Mucosa of stomach (tissue), 1 donor: ENCODE data around the gene DESI1.
"Not testable (repeated sequence)": the region's sequence is repeated elsewhere in the genome, so short reads cannot be mapped to it uniquely, and the experiment has no call there.

Source experiments
- H3K27me3 ChIP-seq: one replicate; pipeline ENCODE4 v1.7.0; 2013; ENCODE audit warnings: mild to moderate bottlenecking, low read length; ENCODE audit not compliant: control insufficient read depth, insufficient read depth
- H3K36me3 ChIP-seq: one replicate; pipeline ENCODE4 v1.7.0; 2013; ENCODE audit warnings: low read length; ENCODE audit not compliant: control insufficient read depth, insufficient read depth
- H3K4me1 ChIP-seq: one replicate; pipeline ENCODE4 v1.7.0; 2013; ENCODE audit warnings: mild to moderate bottlenecking, low read length; ENCODE audit not compliant: control insufficient read depth, insufficient read depth
- H3K4me3 ChIP-seq: one replicate; pipeline ENCODE4 v1.7.0; 2013; ENCODE audit warnings: low read length
- H3K9ac ChIP-seq: one replicate; pipeline ENCODE4 v1.7.0; 2013; ENCODE audit warnings: mild to moderate bottlenecking, low read length, moderate library complexity
- H3K9me3 ChIP-seq: one replicate; pipeline ENCODE4 v1.7.0; 2013; ENCODE audit warnings: mild to moderate bottlenecking, low read length, moderate library complexity; ENCODE audit not compliant: control insufficient read depth
- donor health status: Pancreatic carcinoma.

Gene DESI1

GRCh38 chr22:41620589-41621098 lies at the start of gene DESI1:
Gene DESI1 (minus strand): TSS chr22:41621043. CDS start chr22:41620839, 204 bp downstream.
- Histone ChIP-seq H3K9ac (peak within 1 kb of the TSS; percentile 94), H3K9me3 (no peaks in the 10 kb centered on the region), H3K4me1 (peaks cover 26% of the 10 kb centered on the region), H3K27me3 (no peaks in the 10 kb centered on the region), H3K4me3 (peak within 1 kb of the TSS; percentile 95), H3K36me3 (no peaks in the 10 kb centered on the region)

- no peaks in the 10 kb centered on the region for H3K9me3 ChIP-seq
- peaks cover 26% of the 10 kb centered on the region for H3K4me1 ChIP-seq
- no peak overlapping the region for H3K9ac ChIP-seq
- H3K4me3 ChIP-seq: no peak overlapping the region
- H3K36me3 ChIP-seq: no peaks in the 10 kb centered on the region
- no peaks in the 10 kb centered on the region for H3K27me3 ChIP-seq
These were observed 48.4 kb upstream of the DESI1 start for GRCh38 chr22:41668971-41669911.

- Histone ChIP-seq H3K4me1 (peaks cover 8% of the 10 kb centered on the region), H3K9me3 (no peaks in the 10 kb centered on the region), H3K27me3 (no peaks in the 10 kb centered on the region), H3K4me3 (no peak overlapping the region), H3K9ac (no peak overlapping the region), H3K36me3 (peaks cover 19% of the 10 kb centered on the region)
These were observed 44.1 kb upstream of the DESI1 start for GRCh38 chr22:41664951-41665350.

- Histone ChIP-seq H3K9me3 (no peaks in the 10 kb centered on the region), H3K4me1 (peaks cover 8% of the 10 kb centered on the region), H3K27me3 (no peaks in the 10 kb centered on the region), H3K9ac (no peak overlapping the region), H3K4me3 (no peak overlapping the region), H3K36me3 (peaks cover 19% of the 10 kb centered on the region)
These were observed 43.6 kb upstream of the DESI1 start for GRCh38 chr22:41664490-41664889.

GRCh38 chr22:41663594-41663993 lies 42.8 kb upstream of the DESI1 start:
- H3K4me3 ChIP-seq, H3K27me3 ChIP-seq, H3K4me1 ChIP-seq, H3K9me3 ChIP-seq, H3K9ac ChIP-seq: not testable (repeated sequence)
- H3K36me3 ChIP-seq: peaks cover 19% of the 10 kb centered on the region

GRCh38 chr22:41661713-41662112 lies 40.9 kb upstream of the DESI1 start:
- no peaks in the 10 kb centered on the region for H3K9me3 ChIP-seq
- H3K27me3 ChIP-seq: no peaks in the 10 kb centered on the region
- H3K9ac ChIP-seq: no peak overlapping the region
- no peak overlapping the region for H3K4me3 ChIP-seq
- H3K36me3 ChIP-seq: peaks cover 19% of the 10 kb centered on the region
- H3K4me1 ChIP-seq: no peaks in the 10 kb centered on the region

GRCh38 chr22:41661088-41661487 lies 40.2 kb upstream of the DESI1 start:
- Histone ChIP-seq H3K27me3 (no peaks in the 10 kb centered on the region), H3K9me3 (no peaks in the 10 kb centered on the region), H3K9ac (no peak overlapping the region), H3K4me3 (no peak overlapping the region), H3K4me1 (no peaks in the 10 kb centered on the region), H3K36me3 (peaks cover 19% of the 10 kb centered on the region)

- Histone ChIP-seq H3K9me3 (no peaks in the 10 kb centered on the region), H3K4me1 (no peaks in the 10 kb centered on the region), H3K36me3 (peaks cover 19% of the 10 kb centered on the region)
These were observed 39.6 kb upstream of the DESI1 start for GRCh38 chr22:41660416-41660815.

GRCh38 chr22:41659941-41660340 lies 39.1 kb upstream of the DESI1 start:
- Histone ChIP-seq H3K4me1 (no peaks in the 10 kb centered on the region), H3K9me3 (no peaks in the 10 kb centered on the region), H3K36me3 (peaks cover 20% of the 10 kb centered on the region), H3K9ac (no peak overlapping the region), H3K27me3 (no peaks in the 10 kb centered on the region), H3K4me3 (no peak overlapping the region)

More at GRCh38 chr22:41660416-41660815, 39.6 kb upstream of the DESI1 start:
- no peak overlapping the region for H3K4me3 ChIP-seq
- H3K9ac ChIP-seq: no peak overlapping the region
- H3K27me3 ChIP-seq: no peaks in the 10 kb centered on the region

GRCh38 chr22:41658869-41659268 lies 38.0 kb upstream of the DESI1 start:
- Histone ChIP-seq H3K36me3 (peaks cover 23% of the 10 kb centered on the region), H3K4me1 (no peaks in the 10 kb centered on the region), H3K9me3 (no peaks in the 10 kb centered on the region), H3K27me3 (no peaks in the 10 kb centered on the region), H3K9ac (no peak overlapping the region), H3K4me3 (no peak overlapping the region)

- Histone ChIP-seq H3K4me3 (no peak overlapping the region), H3K4me1 (no peaks in the 10 kb centered on the region), H3K9ac (no peak overlapping the region), H3K27me3 (no peaks in the 10 kb centered on the region), H3K36me3 (peaks cover 23% of the 10 kb centered on the region), H3K9me3 (no peaks in the 10 kb centered on the region)
These were observed 36.9 kb upstream of the DESI1 start for GRCh38 chr22:41657709-41658108.

- no peaks in the 10 kb centered on the region for H3K9me3 ChIP-seq
- H3K27me3 ChIP-seq: no peaks in the 10 kb centered on the region
- no peak overlapping the region for H3K4me3 ChIP-seq
- H3K9ac ChIP-seq: no peak overlapping the region
- peaks cover 22% of the 10 kb centered on the region for H3K36me3 ChIP-seq
- no peaks in the 10 kb centered on the region for H3K4me1 ChIP-seq
These were observed 35.7 kb upstream of the DESI1 start for GRCh38 chr22:41656556-41656955.
